DOHH2 (cell line): ENCODE measurements around the gene HMGN4.
A peak's percentile ranks its signal among the peaks of the same experiment; 100 is the strongest.

ENCODE experiments used
- H3F3A ChIP-seq: fragments of 200-600 bp; sonication (generic), shearing (Covaris generic); 2 replicates; pipeline ENCODE4 v1.6.0; 2016; ENCODE audit warnings: antibody characterized with exemption, mild to moderate bottlenecking; ENCODE audit not compliant: control insufficient read depth, insufficient read depth
- H3K27ac ChIP-seq: fragments of 200-600 bp; sonication (generic); 2 replicates; pipeline ENCODE4 v1.5.1; 2014; ENCODE audit warnings: low read depth, mild to moderate bottlenecking, low read length, moderate library complexity
- H3K27me3 ChIP-seq: fragments of 200-600 bp; sonication (generic); 2 replicates; pipeline ENCODE4 v1.6.1; 2014; ENCODE audit warnings: mild to moderate bottlenecking, low read length, mixed read lengths; ENCODE audit not compliant: control insufficient read depth
- H3K36me3 ChIP-seq: fragments of 200-600 bp; sonication (generic); 2 replicates; pipeline ENCODE4 v1.6.1; 2014; ENCODE audit warnings: mild to moderate bottlenecking, low read length, moderate library complexity, mixed read lengths; ENCODE audit not compliant: control insufficient read depth
- H3K4me1 ChIP-seq: fragments of 200-600 bp; sonication (generic); 2 replicates; pipeline ENCODE4 v1.6.1; 2014; ENCODE audit warnings: mild to moderate bottlenecking, low read length, mixed read lengths; ENCODE audit not compliant: control insufficient read depth
- H3K4me2 ChIP-seq: fragments of 200-600 bp; sonication (generic); 2 replicates; pipeline ENCODE4 v1.6.0; 2014; ENCODE audit warnings: mild to moderate bottlenecking, low read length, moderate library complexity
- H3K4me3 ChIP-seq: fragments of 200-600 bp; sonication (generic); 2 replicates; pipeline ENCODE4 v1.5.1; 2014; ENCODE audit warnings: mild to moderate bottlenecking, low read length, mixed read lengths
- H3K79me2 ChIP-seq: fragments of 200-600 bp; sonication (generic); 2 replicates; pipeline ENCODE4 v1.6.1; 2014; ENCODE audit warnings: mild to moderate bottlenecking, low read length, mixed read lengths; ENCODE audit not compliant: control insufficient read depth
- H3K9me2 ChIP-seq: fragments of 200-600 bp; sonication (generic); replicated peaks from 2 replicates; pipeline ENCODE4 v1.6.1; 2014; ENCODE audit warnings: mild to moderate bottlenecking, low read length, mixed read lengths; ENCODE audit not compliant: control insufficient read depth
- H3K9me3 ChIP-seq: fragments of 200-600 bp; sonication (generic); 2 replicates; pipeline ENCODE4 v1.6.1; 2014; ENCODE audit warnings: antibody characterized with exemption, low read length, mixed read lengths; ENCODE audit not compliant: control insufficient read depth, insufficient read depth
- H4K20me1 ChIP-seq: fragments of 200-600 bp; sonication (generic); 2 replicates; pipeline ENCODE4 v1.6.0; 2014; ENCODE audit warnings: low read depth, mild to moderate bottlenecking, antibody characterized with exemption, low read length, moderate library complexity; ENCODE audit not compliant: control insufficient read depth, insufficient read depth
- CTCF ChIP-seq: fragments of 200-600 bp; sonication (generic); IDR thresholded peaks from one replicate; pipeline ENCODE4 v1.5.1; 2014; ENCODE audit warnings: antibody characterized with exemption, mild to moderate bottlenecking, low read depth, low read length; ENCODE audit not compliant: poor library complexity, severe bottlenecking
- EZH2phosphoT487 ChIP-seq: fragments of 200-600 bp; sonication (generic); IDR thresholded peaks from 2 replicates; pipeline ENCODE4 v1.6.1; 2017; ENCODE audit warnings: borderline replicate concordance, mild to moderate bottlenecking, antibody characterized with exemption, low read length, moderate library complexity, mixed read lengths

The HMGN4 gene

GRCh38 chr6:26537846-26538571 is at the start of gene HMGN4:
Gene HMGN4, plus strand, starts transcription at chr6:26538366. Its CDS starts 6,841 bp downstream, at chr6:26545207.
- H3K79me2 ChIP-seq, result peaks cover 48% of the 10 kb centered on the region
- peaks cover 24% of the 10 kb centered on the region for H3F3A ChIP-seq
- H3K36me3 ChIP-seq, result peaks cover 33% of the 10 kb centered on the region
- TF ChIP-seq CTCF (no peak), EZH2phosphoT487 (no peak)
- peaks cover 57% of the 10 kb centered on the region for H3K4me1 ChIP-seq
- H3K27ac ChIP-seq, result peak within 1 kb of the TSS; percentile 85
- peak within 1 kb of the TSS; percentile 95 for H3K4me2 ChIP-seq
- no peaks in the 10 kb centered on the region for H3K27me3 ChIP-seq
- H3K9me3 ChIP-seq, result no peaks in the 10 kb centered on the region
- H3K9me2 ChIP-seq, result no peaks in the 10 kb centered on the region
- no peaks in the 10 kb centered on the region for H4K20me1 ChIP-seq
- peak within 1 kb of the TSS; percentile 83 for H3K4me3 ChIP-seq

GRCh38 chr6:26489996-26490964 is 47.9 kb upstream of the HMGN4 start:
- Histone ChIP-seq H4K20me1 (no peaks in the 10 kb centered on the region), H3K9me3 (no peaks in the 10 kb centered on the region), H3K27ac (no peak overlapping the region), H3K36me3 (no peaks in the 10 kb centered on the region), H3K4me1 (peaks cover 5% of the 10 kb centered on the region), H3K4me3 (no peak overlapping the region), H3F3A (no peaks in the 10 kb centered on the region), H3K9me2 (no peaks in the 10 kb centered on the region), H3K4me2 (no peak overlapping the region), H3K27me3 (no peaks in the 10 kb centered on the region), H3K79me2 (no peaks in the 10 kb centered on the region)
- TF ChIP-seq EZH2phosphoT487 (no peak), CTCF (no peak)

GRCh38 chr6:26491604-26492003 is 46.6 kb upstream of the HMGN4 start:
- no peak overlapping the region for H3K4me3 ChIP-seq
- no peaks in the 10 kb centered on the region for H4K20me1 ChIP-seq
- no peaks in the 10 kb centered on the region for H3K79me2 ChIP-seq
- no peak overlapping the region for H3K27ac ChIP-seq
- TF ChIP-seq EZH2phosphoT487 (no peak), CTCF (no peak)
- H3K9me2 ChIP-seq, result no peaks in the 10 kb centered on the region
- H3F3A ChIP-seq, result no peaks in the 10 kb centered on the region
- H3K27me3 ChIP-seq, result no peaks in the 10 kb centered on the region
- no peaks in the 10 kb centered on the region for H3K36me3 ChIP-seq
- H3K4me2 ChIP-seq, result no peak overlapping the region
- no peaks in the 10 kb centered on the region for H3K4me1 ChIP-seq
- H3K9me3 ChIP-seq, result no peaks in the 10 kb centered on the region
